CD4-positive, alpha-beta T cell treated with Interleukin-6 for 4 hours (primary cell): ENCODE measurements around the gene PEAK3.

Source experiments
- DNase-seq: peaks from one replicate; pipeline ENCODE4 v3.0.0-alpha.2; 2020; ENCODE audit warnings: mixed read lengths

Gene PEAK3

GRCh38 chr19:2235381-2236063 is 46.5 kb downstream of the PEAK3 start:
- DNase-seq, result peak; percentile 22

DNA sequence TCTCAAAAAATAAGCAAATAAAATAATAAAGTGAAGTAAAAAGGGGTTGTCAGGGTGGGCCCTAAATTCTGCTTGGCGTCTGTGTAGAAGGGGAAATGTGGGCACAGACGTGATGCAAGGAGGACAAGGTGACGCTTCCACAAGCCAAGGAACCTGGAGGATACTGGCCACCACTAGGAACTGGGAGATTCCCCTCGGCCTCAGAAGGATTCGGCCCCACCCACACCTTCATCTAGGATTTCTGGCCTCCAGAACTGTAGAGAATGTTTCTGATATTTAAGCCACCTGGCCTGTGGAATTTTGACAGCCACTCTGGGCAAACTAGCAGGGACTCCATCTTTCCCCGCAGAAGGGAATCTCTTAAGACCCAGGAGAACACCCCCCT is 47.0 kb downstream of the PEAK3 start:
- DNase-seq, result no peak

GRCh38 chr19:2233601-2234280 is 48.2 kb downstream of the PEAK3 start:
- no peak for DNase-seq

- no peak for DNase-seq
These were observed 49.5 kb downstream of the PEAK3 start for GRCh38 chr19:2232286-2233151.

GRCh38 chr19:2231621-2232221 is 50.3 kb downstream of the PEAK3 start:
- DNase-seq, result no peak

DNA sequence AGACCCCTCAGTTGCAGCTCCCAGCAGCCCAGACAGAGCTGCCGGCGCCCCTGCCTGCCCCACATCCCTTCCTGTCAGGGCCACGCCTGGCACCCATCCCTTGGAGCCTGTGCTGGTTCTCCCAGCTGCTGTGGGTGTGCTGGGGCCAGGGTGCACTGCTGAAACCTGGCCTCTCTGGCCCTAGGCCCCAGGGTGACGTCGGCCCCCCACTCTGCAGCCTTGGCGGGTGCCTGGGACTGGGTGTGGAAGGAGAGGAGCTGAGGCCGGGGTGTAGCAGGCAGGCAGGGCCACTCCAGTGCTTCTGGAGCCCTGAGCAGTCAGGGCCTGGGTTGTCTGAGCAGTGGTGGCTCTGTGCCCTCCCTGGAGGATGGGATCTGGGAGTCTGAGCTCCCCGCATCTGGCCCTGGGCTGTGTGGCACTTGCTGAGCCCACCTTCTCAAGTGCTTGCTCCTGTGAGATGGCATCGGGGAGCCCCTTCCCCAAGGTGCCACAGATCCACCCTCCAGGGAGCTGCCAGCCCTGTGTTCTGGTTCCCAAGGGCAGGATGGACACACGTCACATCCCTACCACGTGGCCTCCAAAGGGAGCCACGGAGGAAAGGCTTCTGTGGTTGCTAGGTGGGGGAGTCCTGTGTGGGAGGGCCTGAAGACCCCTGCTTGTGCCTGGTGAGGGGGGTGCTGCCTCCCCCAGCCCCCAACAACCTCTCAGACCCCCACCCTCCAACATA is 51.0 kb downstream of the PEAK3 start:
- DNase-seq, result no peak

- no peak for DNase-seq
These were observed 51.9 kb downstream of the PEAK3 start for GRCh38 chr19:2230033-2230531.

- no peak for DNase-seq
These were observed 52.6 kb downstream of the PEAK3 start for GRCh38 chr19:2229103-2230032.

- DNase-seq, result no peak
These were observed 53.6 kb downstream of the PEAK3 start for GRCh38 chr19:2228157-2229030.

DNA sequence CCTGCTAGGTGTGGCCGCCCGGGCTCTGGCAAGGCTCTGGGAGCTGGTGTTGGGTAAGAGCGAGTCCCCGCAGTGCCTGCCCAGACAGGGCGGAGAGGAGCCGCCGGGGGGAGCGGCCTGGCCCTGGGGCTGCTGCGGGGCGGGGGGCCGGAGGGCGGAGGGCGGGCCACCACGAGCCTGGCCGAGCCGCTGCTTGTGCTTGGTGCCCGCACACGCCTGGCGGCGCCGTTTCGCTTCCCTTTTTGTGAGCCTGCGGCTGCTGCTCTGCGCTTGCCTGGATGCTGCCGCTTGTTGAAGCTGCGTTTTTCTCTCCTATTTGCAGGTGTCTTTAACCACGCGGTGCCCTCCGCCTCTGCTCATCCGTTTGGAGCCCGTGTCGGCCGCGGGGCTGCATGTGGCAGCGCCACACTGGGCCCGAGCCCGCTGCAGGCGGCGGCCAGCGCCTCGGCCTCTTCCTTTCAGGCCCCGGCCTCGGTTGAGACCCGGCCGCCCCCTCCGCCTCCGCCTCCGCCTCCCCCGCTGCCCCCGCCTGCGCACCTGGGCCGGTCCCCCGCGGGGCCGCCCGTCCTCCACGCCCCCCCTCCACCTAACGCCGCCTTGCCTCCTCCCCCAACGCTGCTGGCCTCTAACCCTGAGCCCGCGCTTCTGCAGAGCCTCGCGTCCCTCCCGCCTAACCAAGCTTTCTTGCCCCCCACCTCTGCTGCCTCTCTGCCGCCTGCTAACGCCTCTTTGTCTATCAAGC is 54.4 kb downstream of the PEAK3 start:
- DNase-seq, result no peak

DNA sequence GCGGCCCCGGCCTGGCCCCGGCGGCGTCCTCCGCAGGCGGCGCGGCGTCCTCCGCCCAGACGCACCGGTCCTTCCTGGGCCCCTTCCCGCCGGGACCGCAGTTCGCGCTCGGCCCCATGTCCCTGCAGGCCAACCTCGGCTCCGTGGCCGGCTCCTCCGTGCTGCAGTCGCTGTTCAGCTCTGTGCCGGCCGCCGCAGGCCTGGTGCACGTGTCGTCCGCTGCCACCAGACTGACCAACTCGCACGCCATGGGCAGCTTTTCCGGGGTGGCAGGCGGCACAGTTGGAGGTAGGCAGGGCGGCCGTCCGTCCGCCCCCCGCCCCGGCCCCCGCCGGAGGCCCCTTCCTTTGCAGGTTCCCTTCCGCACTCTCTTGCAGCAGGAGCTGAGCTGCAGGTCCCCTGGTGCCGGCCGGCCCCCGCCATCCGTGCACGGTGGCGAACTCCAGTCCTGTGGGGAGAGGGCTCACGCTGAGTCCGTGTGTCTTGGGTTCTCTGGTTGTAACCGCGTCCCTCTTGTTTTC is 55.1 kb downstream of the PEAK3 start:
- no peak for DNase-seq

DNA sequence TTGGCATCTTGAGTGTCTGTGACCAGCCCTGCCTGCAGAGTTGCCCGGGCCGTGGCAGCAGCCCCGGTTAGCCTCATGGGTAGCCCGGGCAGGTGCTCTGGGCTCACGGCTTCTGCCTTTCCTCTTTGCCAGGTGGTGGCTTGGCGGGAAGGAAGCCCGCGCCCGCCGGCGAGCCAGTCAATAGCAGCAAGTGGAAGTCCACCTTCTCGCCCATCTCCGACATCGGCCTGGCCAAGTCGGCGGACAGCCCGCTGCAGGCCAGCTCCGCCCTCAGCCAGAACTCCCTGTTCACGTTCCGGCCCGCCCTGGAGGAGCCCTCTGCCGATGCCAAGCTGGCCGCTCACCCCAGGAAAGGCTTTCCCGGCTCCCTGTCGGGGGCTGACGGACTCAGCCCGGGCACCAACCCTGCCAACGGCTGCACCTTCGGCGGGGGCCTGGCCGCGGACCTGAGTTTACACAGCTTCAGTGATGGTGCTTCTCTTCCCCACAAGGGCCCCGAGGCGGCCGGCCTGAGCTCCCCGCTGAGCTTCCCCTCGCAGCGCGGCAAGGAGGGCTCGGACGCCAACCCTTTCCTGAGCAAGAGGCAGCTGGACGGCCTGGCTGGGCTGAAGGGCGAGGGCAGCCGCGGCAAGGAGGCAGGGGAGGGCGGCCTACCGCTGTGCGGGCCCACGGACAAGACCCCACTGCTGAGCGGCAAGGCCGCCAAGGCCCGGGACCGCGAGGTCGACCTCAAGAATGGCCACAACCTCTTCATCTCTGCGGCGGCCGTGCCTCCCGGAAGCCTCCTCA is 55.7 kb downstream of the PEAK3 start:
- DNase-seq, result no peak

GRCh38 chr19:2225415-2226050 is 56.4 kb downstream of the PEAK3 start:
- DNase-seq, result no peak

- DNase-seq, result no peak
These were observed 57.1 kb downstream of the PEAK3 start for GRCh38 chr19:2224754-2225349.
